Measurements from ENCODE around the gene PRKCH.

Gene PRKCH

GRCh38 chr14:61588419-61588901 is 267.1 kb downstream of the PRKCH start:
- FAIRE-seq (no peak), DNase-seq (ENCODE audit: insufficient read length, low spot score) (no peak)
- TF ChIP-seq POLR2AphosphoS5 (IDR thresholded peaks at IDR 0.05; ENCODE audit: low read depth, low read length), result no peak
- no peak for TF ChIP-seq POLR2A (IDR thresholded peaks at IDR 0.05; ENCODE audit: low read depth, low read length)
- no peak for TF ChIP-seq SPI1 (IDR thresholded peaks at IDR 0.05; ENCODE audit: low read depth, low read length)
- no peak for TF ChIP-seq POU2F2 (IDR thresholded peaks at IDR 0.05; ENCODE audit: low read depth, low read length)
- TF ChIP-seq PAX5 (IDR thresholded peaks at IDR 0.05; ENCODE audit: insufficient read depth, low read length, severe bottlenecking), result no peak
- TF ChIP-seq TAF1 (IDR thresholded peaks at IDR 0.05; ENCODE audit: low read depth, low read length), result no peak

- TF ChIP-seq TAF1 (IDR thresholded peaks at IDR 0.05; ENCODE audit: low read depth, low read length) (no peak), PAX5 (IDR thresholded peaks at IDR 0.05; ENCODE audit: insufficient read depth, low read length, severe bottlenecking) (no peak), SPI1 (IDR thresholded peaks at IDR 0.05; ENCODE audit: low read depth, low read length) (0 out of 2 replicates have a peak, but pooled peaks have one; percentile 23)
- no peak for DNase-seq (ENCODE audit: insufficient read length, low spot score)
- no peak for FAIRE-seq
Measured at GRCh38 chr14:61589691-61590581, 268.6 kb downstream of the PRKCH start.

GRCh38 chr14:61591862-61592261 is 270.5 kb downstream of the PRKCH start:
- FAIRE-seq (no peak), DNase-seq (ENCODE audit: insufficient read length, low spot score) (no peak)
- TF ChIP-seq PAX5 (IDR thresholded peaks at IDR 0.05; ENCODE audit: insufficient read depth, low read length, severe bottlenecking) (no peak), POLR2AphosphoS5 (IDR thresholded peaks at IDR 0.05; ENCODE audit: low read depth, low read length) (no peak), TAF1 (IDR thresholded peaks at IDR 0.05; ENCODE audit: low read depth, low read length) (no peak), POU2F2 (IDR thresholded peaks at IDR 0.05; ENCODE audit: low read depth, low read length) (no peak), POLR2A (IDR thresholded peaks at IDR 0.05; ENCODE audit: low read depth, low read length) (no peak), SPI1 (IDR thresholded peaks at IDR 0.05; ENCODE audit: low read depth, low read length) (no peak)

- no peak for TF ChIP-seq POLR2AphosphoS5 (IDR thresholded peaks at IDR 0.05; ENCODE audit: low read depth, low read length)
- TF ChIP-seq POLR2A (IDR thresholded peaks at IDR 0.05; ENCODE audit: low read depth, low read length), result no peak
- no peak for TF ChIP-seq POU2F2 (IDR thresholded peaks at IDR 0.05; ENCODE audit: low read depth, low read length)
- TF ChIP-seq TAF1 (IDR thresholded peaks at IDR 0.05; ENCODE audit: low read depth, low read length), result no peak
- TF ChIP-seq SPI1 (IDR thresholded peaks at IDR 0.05; ENCODE audit: low read depth, low read length), result no peak
- TF ChIP-seq PAX5 (IDR thresholded peaks at IDR 0.05; ENCODE audit: insufficient read depth, low read length, severe bottlenecking), result no peak
- FAIRE-seq (no peak), DNase-seq (ENCODE audit: insufficient read length, low spot score) (no peak)
Measured at GRCh38 chr14:61593330-61593729, 272.0 kb downstream of the PRKCH start.

GRCh38 chr14:61596990-61597389 is 275.6 kb downstream of the PRKCH start:
- DNase-seq (ENCODE audit: insufficient read length, low spot score) (no peak), FAIRE-seq (no peak)
- no peak for TF ChIP-seq PAX5 (IDR thresholded peaks at IDR 0.05; ENCODE audit: insufficient read depth, low read length, severe bottlenecking)
- no peak for TF ChIP-seq TAF1 (IDR thresholded peaks at IDR 0.05; ENCODE audit: low read depth, low read length)
- no peak for TF ChIP-seq SPI1 (IDR thresholded peaks at IDR 0.05; ENCODE audit: low read depth, low read length)
- TF ChIP-seq POLR2AphosphoS5 (IDR thresholded peaks at IDR 0.05; ENCODE audit: low read depth, low read length), result no peak
- no peak for TF ChIP-seq POU2F2 (IDR thresholded peaks at IDR 0.05; ENCODE audit: low read depth, low read length)
- TF ChIP-seq POLR2A (IDR thresholded peaks at IDR 0.05; ENCODE audit: low read depth, low read length), result no peak

- TF ChIP-seq POLR2AphosphoS5 (IDR thresholded peaks at IDR 0.05; ENCODE audit: low read depth, low read length) (no peak), PAX5 (IDR thresholded peaks at IDR 0.05; ENCODE audit: insufficient read depth, low read length, severe bottlenecking) (no peak), POLR2A (IDR thresholded peaks at IDR 0.05; ENCODE audit: low read depth, low read length) (no peak), POU2F2 (IDR thresholded peaks at IDR 0.05; ENCODE audit: low read depth, low read length) (no peak), TAF1 (IDR thresholded peaks at IDR 0.05; ENCODE audit: low read depth, low read length) (no peak), SPI1 (IDR thresholded peaks at IDR 0.05; ENCODE audit: low read depth, low read length) (no peak)
- DNase-seq (ENCODE audit: insufficient read length, low spot score), result no peak
- FAIRE-seq, result no peak
Measured at GRCh38 chr14:61598980-61599379, 277.6 kb downstream of the PRKCH start.

GRCh38 chr14:61599942-61600341 is 278.6 kb downstream of the PRKCH start:
- FAIRE-seq (no peak), DNase-seq (ENCODE audit: insufficient read length, low spot score) (no peak)
- no peak for TF ChIP-seq POLR2AphosphoS5 (IDR thresholded peaks at IDR 0.05; ENCODE audit: low read depth, low read length)
- TF ChIP-seq PAX5 (IDR thresholded peaks at IDR 0.05; ENCODE audit: insufficient read depth, low read length, severe bottlenecking), result no peak
- no peak for TF ChIP-seq POU2F2 (IDR thresholded peaks at IDR 0.05; ENCODE audit: low read depth, low read length)
- TF ChIP-seq POLR2A (IDR thresholded peaks at IDR 0.05; ENCODE audit: low read depth, low read length), result no peak
- TF ChIP-seq SPI1 (IDR thresholded peaks at IDR 0.05; ENCODE audit: low read depth, low read length), result no peak
- no peak for TF ChIP-seq TAF1 (IDR thresholded peaks at IDR 0.05; ENCODE audit: low read depth, low read length)
